Measurements from ENCODE around the gene VPS13A.
A peak's percentile ranks its signal among the peaks of the same experiment; 100 is the strongest.

DNA sequence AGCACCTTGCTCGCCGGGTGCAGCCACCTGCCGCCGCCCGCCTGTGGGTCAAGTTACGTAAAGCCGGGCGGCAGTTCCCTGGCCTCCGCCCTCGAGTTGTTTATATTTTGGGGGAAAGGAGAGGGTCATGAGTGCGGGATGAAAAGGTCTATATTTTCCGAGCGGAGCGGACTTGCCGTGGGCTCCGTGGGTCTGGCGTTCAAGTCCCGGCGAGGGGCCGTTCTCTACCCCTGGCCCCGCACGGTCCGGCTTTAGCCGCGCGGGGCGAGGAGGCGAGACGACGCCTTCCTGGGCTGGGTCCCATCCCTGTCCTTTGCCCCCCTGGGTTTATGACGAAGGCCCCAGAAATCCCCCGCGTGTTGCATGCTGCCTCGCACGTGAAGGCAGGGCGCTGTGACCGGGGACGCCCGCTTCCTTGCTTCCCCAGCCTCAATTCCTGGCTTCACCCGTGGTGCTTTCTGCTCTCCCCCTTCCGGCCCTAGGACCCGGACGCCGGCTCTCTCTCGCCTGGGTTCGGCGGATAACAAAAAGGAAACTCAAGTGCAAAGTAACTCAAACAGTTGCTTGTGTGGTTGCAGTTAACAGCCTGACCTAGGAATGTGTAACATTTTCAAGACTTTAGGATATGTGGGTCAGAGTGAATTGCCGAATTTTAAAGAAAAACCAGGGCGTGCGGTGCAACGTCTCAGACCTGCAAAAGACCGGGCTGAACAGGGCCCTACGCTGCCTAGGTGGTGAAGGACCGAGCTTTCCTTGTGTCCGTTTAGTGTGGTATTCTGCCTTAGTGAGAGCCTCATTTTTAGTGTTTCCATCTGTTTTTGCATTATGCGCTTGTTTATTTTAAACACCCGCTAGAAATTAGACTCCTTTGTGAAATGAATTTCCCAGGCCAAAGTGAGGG is 810 bp downstream of the VPS13A start:
- 0 out of 2 replicates have a peak, but pooled peaks have one; percentile 2 for TF ChIP-seq TCF12 (IDR thresholded peaks at IDR 0.05; ENCODE audit: low read depth, low read length)
- no peak for TF ChIP-seq KDM1A (IDR thresholded peaks at IDR 0.05; ENCODE audit: borderline replicate concordance)
- no peak for TF ChIP-seq POLR2A (IDR thresholded peaks at IDR 0.05; ENCODE audit: low read depth, low read length)
- no peak for TF ChIP-seq RCOR1 (conservative IDR thresholded peaks at IDR 0.05; ENCODE audit: low read depth, low read length)
- no peak for TF ChIP-seq ZNF274 (IDR thresholded peaks at IDR 0.05; ENCODE audit: insufficient read depth, insufficient read length)
- TF ChIP-seq, protein P1, sequence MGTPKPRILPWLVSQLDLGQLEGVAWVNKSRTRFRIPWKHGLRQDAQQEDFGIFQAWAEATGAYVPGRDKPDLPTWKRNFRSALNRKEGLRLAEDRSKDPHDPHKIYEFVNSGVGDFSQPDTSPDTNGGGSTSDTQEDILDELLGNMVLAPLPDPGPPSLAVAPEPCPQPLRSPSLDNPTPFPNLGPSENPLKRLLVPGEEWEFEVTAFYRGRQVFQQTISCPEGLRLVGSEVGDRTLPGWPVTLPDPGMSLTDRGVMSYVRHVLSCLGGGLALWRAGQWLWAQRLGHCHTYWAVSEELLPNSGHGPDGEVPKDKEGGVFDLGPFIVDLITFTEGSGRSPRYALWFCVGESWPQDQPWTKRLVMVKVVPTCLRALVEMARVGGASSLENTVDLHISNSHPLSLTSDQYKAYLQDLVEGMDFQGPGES (IDR thresholded peaks at IDR 0.05): no peak
- TF ChIP-seq, protein P2, sequence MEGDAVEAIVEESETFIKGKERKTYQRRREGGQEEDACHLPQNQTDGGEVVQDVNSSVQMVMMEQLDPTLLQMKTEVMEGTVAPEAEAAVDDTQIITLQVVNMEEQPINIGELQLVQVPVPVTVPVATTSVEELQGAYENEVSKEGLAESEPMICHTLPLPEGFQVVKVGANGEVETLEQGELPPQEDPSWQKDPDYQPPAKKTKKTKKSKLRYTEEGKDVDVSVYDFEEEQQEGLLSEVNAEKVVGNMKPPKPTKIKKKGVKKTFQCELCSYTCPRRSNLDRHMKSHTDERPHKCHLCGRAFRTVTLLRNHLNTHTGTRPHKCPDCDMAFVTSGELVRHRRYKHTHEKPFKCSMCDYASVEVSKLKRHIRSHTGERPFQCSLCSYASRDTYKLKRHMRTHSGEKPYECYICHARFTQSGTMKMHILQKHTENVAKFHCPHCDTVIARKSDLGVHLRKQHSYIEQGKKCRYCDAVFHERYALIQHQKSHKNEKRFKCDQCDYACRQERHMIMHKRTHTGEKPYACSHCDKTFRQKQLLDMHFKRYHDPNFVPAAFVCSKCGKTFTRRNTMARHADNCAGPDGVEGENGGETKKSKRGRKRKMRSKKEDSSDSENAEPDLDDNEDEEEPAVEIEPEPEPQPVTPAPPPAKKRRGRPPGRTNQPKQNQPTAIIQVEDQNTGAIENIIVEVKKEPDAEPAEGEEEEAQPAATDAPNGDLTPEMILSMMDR (IDR thresholded peaks at IDR 0.05 in 2 of 3, conservative IDR thresholded peaks at IDR 0.05 in 1 of 3; ENCODE audit: control insufficient read depth in 2 of 3, extremely low read depth in 1 of 3, insufficient read depth in 1 of 3, low read depth in 3 of 3, low read length in 3 of 3): no peak
- TF ChIP-seq, protein P3, sequence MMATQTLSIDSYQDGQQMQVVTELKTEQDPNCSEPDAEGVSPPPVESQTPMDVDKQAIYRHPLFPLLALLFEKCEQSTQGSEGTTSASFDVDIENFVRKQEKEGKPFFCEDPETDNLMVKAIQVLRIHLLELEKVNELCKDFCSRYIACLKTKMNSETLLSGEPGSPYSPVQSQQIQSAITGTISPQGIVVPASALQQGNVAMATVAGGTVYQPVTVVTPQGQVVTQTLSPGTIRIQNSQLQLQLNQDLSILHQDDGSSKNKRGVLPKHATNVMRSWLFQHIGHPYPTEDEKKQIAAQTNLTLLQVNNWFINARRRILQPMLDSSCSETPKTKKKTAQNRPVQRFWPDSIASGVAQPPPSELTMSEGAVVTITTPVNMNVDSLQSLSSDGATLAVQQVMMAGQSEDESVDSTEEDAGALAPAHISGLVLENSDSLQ (IDR thresholded peaks at IDR 0.05): no peak
- TF ChIP-seq, protein P4, sequence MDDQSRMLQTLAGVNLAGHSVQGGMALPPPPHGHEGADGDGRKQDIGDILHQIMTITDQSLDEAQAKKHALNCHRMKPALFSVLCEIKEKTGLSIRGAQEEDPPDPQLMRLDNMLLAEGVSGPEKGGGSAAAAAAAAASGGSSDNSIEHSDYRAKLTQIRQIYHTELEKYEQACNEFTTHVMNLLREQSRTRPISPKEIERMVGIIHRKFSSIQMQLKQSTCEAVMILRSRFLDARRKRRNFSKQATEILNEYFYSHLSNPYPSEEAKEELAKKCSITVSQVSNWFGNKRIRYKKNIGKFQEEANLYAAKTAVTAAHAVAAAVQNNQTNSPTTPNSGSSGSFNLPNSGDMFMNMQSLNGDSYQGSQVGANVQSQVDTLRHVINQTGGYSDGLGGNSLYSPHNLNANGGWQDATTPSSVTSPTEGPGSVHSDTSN (IDR thresholded peaks at IDR 0.05; ENCODE audit: insufficient replicate concordance, low read depth, low read length): no peak
- TF ChIP-seq CEBPB (IDR thresholded peaks at IDR 0.05; ENCODE audit: borderline replicate concordance in 1 of 2, low read depth in 2 of 2, low read length in 2 of 2): no peak
